ENCODE results near the gene RESP18. TPM values are rescaled to one million over a fixed set of nuclear protein-coding genes. Genes with fewer than 3 reads are reported as not detected.
"Not testable (repeated sequence)": the region's sequence is repeated elsewhere in the genome, so short reads cannot be mapped to it uniquely, and the experiment has no call there.

RESP18 gene
- total RNA-seq, 6 experiments from 2014 or later = not detected

DNA sequence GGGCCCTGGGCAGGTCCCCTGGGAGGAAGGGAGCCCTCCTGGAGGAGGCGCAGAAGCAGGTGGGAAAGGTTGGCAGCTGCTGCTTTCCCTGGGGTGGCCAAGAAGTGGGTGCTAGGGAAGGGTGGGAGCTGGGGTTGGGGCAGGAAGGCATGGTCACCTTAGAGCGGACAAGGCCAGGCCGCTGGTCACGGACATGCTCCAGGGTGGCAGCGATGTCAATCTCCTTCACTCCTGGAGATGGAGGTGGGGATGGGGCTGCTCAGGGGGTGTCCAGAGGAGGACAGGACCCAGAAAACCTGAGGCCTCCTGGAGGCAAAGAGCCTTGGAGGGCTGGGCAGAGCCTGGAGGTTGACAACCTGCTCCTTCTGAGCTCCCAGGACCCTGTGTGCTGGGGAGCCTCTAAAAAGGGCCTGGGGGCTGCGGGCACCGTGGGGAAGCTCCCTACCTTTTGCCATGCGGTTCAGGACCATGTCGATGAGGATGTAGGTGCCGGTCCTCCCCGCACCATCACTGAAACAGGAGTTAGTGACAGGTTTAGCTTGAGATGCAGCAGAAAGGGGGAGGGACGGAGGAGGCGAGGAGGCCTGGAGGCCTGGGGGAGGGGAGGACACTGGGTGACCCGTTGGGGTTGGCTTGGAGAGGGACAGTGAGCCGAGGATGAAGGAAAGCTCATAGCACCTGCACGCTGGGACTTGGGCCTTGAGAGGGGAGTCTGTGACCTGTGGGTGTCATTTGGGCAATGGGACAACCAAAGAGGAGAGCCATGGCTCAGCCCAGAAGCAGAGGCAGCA lies 42.0 kb downstream of the RESP18 start:
- no peaks in the 10 kb centered on the region for H3K36me3 Mint-ChIP-seq (ENCODE audit: low read depth)
- H3K4me3 Mint-ChIP-seq = no peak overlapping the region
- no peaks in the 10 kb centered on the region for H3K9me3 Mint-ChIP-seq
- TF ChIP-seq, protein P1, sequence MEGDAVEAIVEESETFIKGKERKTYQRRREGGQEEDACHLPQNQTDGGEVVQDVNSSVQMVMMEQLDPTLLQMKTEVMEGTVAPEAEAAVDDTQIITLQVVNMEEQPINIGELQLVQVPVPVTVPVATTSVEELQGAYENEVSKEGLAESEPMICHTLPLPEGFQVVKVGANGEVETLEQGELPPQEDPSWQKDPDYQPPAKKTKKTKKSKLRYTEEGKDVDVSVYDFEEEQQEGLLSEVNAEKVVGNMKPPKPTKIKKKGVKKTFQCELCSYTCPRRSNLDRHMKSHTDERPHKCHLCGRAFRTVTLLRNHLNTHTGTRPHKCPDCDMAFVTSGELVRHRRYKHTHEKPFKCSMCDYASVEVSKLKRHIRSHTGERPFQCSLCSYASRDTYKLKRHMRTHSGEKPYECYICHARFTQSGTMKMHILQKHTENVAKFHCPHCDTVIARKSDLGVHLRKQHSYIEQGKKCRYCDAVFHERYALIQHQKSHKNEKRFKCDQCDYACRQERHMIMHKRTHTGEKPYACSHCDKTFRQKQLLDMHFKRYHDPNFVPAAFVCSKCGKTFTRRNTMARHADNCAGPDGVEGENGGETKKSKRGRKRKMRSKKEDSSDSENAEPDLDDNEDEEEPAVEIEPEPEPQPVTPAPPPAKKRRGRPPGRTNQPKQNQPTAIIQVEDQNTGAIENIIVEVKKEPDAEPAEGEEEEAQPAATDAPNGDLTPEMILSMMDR (IDR thresholded peaks at IDR 0.05) = no peak
- H3K27ac Mint-ChIP-seq = no peak overlapping the region
- H3K27me3 Mint-ChIP-seq (ENCODE audit: insufficient read depth) = peaks cover 9% of the 10 kb centered on the region
- H3K4me1 Mint-ChIP-seq (ENCODE audit: low read depth) = peaks cover 24% of the 10 kb centered on the region
- no peak for DNase-seq

DNA sequence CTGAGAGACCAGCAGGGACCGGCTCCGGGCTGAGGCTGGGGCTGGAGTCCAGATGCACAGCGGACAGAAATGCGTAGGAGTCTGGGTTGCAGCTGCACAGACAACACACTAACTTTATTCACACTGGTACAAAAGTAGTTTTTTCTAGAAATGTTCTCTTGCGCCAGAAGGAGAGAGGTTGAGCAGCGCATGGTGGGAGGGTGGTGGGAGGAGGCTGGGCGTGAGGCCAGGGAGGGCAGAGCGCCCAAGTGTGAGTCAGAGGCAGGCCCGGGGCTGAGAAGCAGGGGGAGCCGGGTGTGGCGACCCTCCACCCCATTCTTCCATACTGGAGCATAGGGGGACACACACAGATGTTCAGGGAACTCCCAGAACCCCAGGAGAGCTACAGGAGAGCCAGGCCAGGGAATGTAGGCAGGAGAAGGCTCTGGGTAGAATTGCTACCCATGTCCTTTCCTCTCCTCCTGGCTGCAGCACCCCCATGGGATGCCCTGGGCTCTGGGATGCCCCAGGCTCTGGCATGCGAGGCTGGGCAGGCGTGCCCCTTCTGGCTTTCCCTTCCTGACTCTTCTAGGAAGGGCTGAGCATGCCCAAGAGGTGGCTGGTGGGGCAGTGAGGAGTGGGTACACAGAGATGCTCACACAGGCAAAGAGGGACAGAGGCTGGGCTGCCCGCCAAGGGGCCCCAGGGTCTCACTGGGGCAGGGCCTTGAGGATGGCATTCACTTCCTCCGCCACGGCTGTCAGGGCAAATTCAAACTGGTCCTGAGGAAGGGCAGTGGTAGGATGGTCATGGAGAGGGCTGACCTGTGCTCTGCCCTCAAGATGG lies 42.8 kb downstream of the RESP18 start:
- peak overlapping the region; percentile 49 for H3K4me3 Mint-ChIP-seq
- H3K4me1 Mint-ChIP-seq (ENCODE audit: low read depth) = peaks cover 24% of the 10 kb centered on the region
- H3K27ac Mint-ChIP-seq = peak overlapping the region; percentile 79
- peak; percentile 79 for DNase-seq
- H3K36me3 Mint-ChIP-seq (ENCODE audit: low read depth) = no peaks in the 10 kb centered on the region; the same call in 1 of the 2 replicates
- H3K9me3 Mint-ChIP-seq = no peaks in the 10 kb centered on the region
- peaks cover 9% of the 10 kb centered on the region for H3K27me3 Mint-ChIP-seq (ENCODE audit: insufficient read depth)
- TF ChIP-seq, protein P1 (IDR thresholded peaks at IDR 0.05) = no peak

DNA sequence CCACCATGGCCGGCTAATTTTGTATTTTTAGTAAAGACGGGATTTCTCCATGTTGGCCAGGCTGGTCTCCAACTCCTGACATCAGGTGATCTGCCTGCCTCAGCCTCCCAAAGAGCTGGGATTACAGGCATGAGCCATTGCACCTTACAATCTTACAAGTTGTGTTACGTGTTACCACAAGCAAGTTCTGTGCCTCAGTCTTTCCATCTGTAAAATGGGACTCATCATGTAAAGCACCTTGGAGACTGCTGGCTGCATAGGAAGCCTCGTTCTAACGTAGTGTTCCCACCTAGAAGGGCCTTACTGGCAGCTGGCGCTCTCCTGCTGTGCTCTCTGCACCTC lies 43.4 kb downstream of the RESP18 start:
- DNase-seq = no peak
- H3K4me1 Mint-ChIP-seq (ENCODE audit: low read depth) = peaks cover 20% of the 10 kb centered on the region
- TF ChIP-seq, protein P1 (IDR thresholded peaks at IDR 0.05) = no peak
- peak overlapping the region; percentile 49; the same call in 1 of the 2 replicates for H3K4me3 Mint-ChIP-seq
- H3K27ac Mint-ChIP-seq = no peak overlapping the region; the same call in 1 of the 2 replicates
- peaks cover 7% of the 10 kb centered on the region for H3K27me3 Mint-ChIP-seq (ENCODE audit: insufficient read depth)
- H3K36me3 Mint-ChIP-seq (ENCODE audit: low read depth) = no peaks in the 10 kb centered on the region; the same call in 1 of the 2 replicates
- no peaks in the 10 kb centered on the region for H3K9me3 Mint-ChIP-seq

DNA sequence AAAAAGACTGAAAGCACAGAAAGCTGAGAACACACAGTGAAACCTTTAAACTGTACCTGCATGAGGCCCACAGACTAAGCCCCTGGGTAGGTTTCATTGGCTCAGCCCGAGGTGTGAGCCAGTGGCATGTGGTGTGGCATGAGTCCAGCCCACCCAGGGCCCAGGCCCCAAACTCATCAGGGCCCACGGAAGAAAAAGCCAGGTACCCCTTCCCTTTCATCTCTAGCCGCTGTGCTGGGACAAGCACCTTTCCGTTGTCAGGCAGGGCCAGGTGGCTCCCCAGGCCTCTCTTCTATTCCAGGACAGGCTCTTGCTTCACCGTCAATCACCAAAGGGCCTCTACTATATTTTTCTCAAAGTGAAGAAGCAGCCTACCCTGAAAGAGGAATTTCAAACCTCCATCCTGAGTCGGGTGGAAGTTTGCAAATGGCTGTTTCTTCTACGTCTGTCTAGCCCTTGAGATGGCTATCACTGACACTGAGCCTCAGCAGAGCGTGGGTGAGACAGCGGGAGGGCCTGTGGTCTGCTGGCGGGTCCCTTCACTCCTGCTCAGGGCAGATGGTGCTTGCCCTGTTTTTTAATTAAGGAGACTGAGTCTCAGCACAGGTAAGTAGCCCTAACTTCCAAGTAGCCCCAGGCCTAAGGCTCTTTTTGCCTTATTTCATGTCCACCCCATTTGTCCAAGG lies 44.8 kb downstream of the RESP18 start:
- Mint-ChIP-seq H3K4me3 (no peak overlapping the region), H3K27me3 (ENCODE audit: insufficient read depth) (peaks cover 6% of the 10 kb centered on the region), H3K27ac (no peak overlapping the region), H3K9me3 (no peaks in the 10 kb centered on the region), H3K36me3 (ENCODE audit: low read depth) (peaks cover 6% of the 10 kb centered on the region; the same call in 1 of the 2 replicates), H3K4me1 (ENCODE audit: low read depth) (peaks cover 18% of the 10 kb centered on the region)
- DNase-seq = no peak
- TF ChIP-seq, protein P1 (IDR thresholded peaks at IDR 0.05) = no peak

DNA sequence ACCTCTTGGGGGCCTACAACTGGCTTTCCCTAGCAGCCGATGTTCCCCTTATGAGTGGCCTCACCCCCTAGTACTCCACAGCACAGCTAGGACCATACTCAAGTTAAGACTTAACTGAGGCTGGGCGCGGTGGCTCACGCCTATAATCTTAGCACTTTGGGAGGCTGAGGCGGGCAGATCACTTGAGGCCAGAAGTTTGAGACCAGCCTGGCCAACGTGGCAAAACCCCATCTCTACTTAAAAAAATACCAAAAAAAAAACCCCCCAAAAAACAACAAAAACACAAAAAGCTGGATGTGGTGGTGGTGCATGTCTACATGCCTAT lies 45.5 kb downstream of the RESP18 start:
- not testable (repeated sequence) for H3K36me3 Mint-ChIP-seq (ENCODE audit: low read depth); H3K4me3 Mint-ChIP-seq; H3K27ac Mint-ChIP-seq; DNase-seq; H3K27me3 Mint-ChIP-seq (ENCODE audit: insufficient read depth); H3K9me3 Mint-ChIP-seq
- H3K4me1 Mint-ChIP-seq (ENCODE audit: low read depth) = peaks cover 18% of the 10 kb centered on the region
- TF ChIP-seq, protein P1 (IDR thresholded peaks at IDR 0.05) = 0 out of 2 replicates have a peak, but pooled peaks have one; percentile 2

Measured in HFFc6 (cell line).